Ovary (tissue), 9 donors: ENCODE results near the gene CTNND2. TPM values are rescaled to one million over a fixed set of nuclear protein-coding genes. Genes with fewer than 3 reads are reported as not detected.

Source experiments
- DNase-seq, 5 donors: peaks; one replicate each; pipeline ENCODE4 v3.0.0-alpha.2; 2019 to 2020
- H3K27ac ChIP-seq, 2 donors: fragments of 200-600 bp; one replicate each; pipeline versions ENCODE4 v1.5.1 to v1.8.0; 2019 to 2022
- H3K27me3 ChIP-seq: fragments of 200-600 bp; one replicate; pipeline ENCODE4 v1.8.0; 2022
- H3K36me3 ChIP-seq: fragments of 200-600 bp; sonication (generic); one replicate; pipeline ENCODE4 v1.5.1; 2019
- H3K4me1 ChIP-seq: one replicate; pipeline ENCODE4 v1.8.1; 2013; ENCODE audit warnings: mild to moderate bottlenecking, moderate library complexity; ENCODE audit not compliant: insufficient read depth
- H3K4me3 ChIP-seq: fragments of 200-600 bp; sonication (generic); one replicate; pipeline ENCODE4 v1.5.1; 2017
- H3K9me3 ChIP-seq, 2 donors: fragments of 200-600 bp in 1 of 2; sonication (generic) in 1 of 2; one replicate each; pipeline versions ENCODE4 v1.5.1 to v1.8.1; 2013 to 2019; ENCODE audit warnings: mild to moderate bottlenecking in 1 of 2, moderate library complexity in 1 of 2
- CTCF ChIP-seq, 3 donors: fragments of 450-650 bp in 2 of 3; fragments of 200-600 bp in 1 of 3; IDR thresholded peaks; one replicate each; pipeline versions ENCODE4 v1.5.1 to v1.8.0; 2016 to 2022; ENCODE audit warnings: antibody characterized with exemption in 3 of 3, mild to moderate bottlenecking in 1 of 3
- EP300 ChIP-seq: sonication (generic); formaldehyde crosslinking; IDR thresholded peaks from one replicate; pipeline ENCODE4 v1.6.1; 2017; ENCODE audit warnings: antibody characterized with exemption
- POLR2A ChIP-seq: fragments of 450-650 bp; IDR thresholded peaks from one replicate; pipeline ENCODE4 v1.6.1; 2017; ENCODE audit warnings: antibody characterized with exemption, mild to moderate bottlenecking, moderate library complexity
- WGBS, 3 donors: extraction: QIAGEN DNeasy Blood & Tissue Kit in 1 of 3; methylation state at CpG; one replicate each; pipeline versions ENCODE4 v1.1.5 to v1.1.7; 2013 to 2017; 5-methylcytosine and 5-hydroxymethylcytosine counted together
- intact Hi-C, 4 donors: fragments of 100-400 bp; cut with DNase I; formaldehyde crosslinking; loops; one replicate each; pipeline versions ENCODE4 v1.11.0 to v1.15.1; 2022 to 2023
- polyA plus RNA-seq, 2 donors: library from polyadenylated mRNA; stranded (reverse); fragments of 200-250 nt in 1 of 2; fragments of 350-450 nt in 1 of 2; fragmentation: Illumina TruSeq in 1 of 2; extraction: RNeasy Lipid Tissue Mini Kit (QIAGEN cat#74804) in 1 of 2; gene quantifications; one replicate each; pipeline ENCODE4 v1.2.3, GENCODE V29; 2013 to 2014
- total RNA-seq, 7 donors: library from RNA; depleted of rRNA in 2 of 7; stranded (reverse); fragments of >200 nt in 2 of 7; fragmentation: NEBNext Ultra II Directional in 3 of 7; extraction: Animal tissue kit (Norgen Biotek cat#: 25700) in 3 of 7; gene quantifications; one replicate each; pipeline versions ENCODE4 v1.1.0 to v1.2.4, GENCODE V29; 2016 to 2023
- donor health status: DM: no; HTN: no; CAD: no; lungs with moderate emphysema.
- donor health status: DM: no; HTN: no; CAD: no.
- donor health status: Bipolar disorder and iron deficiency.
- donor health status: DM: yes; HTN: yes; CAD: no.
- donor health status: DM: no; HTN: no; CAD: no.
- donor health status: DM: yes; HTN: yes; CAD: no.

Gene CTNND2
- total and polyA plus RNA-seq, 9 donors = 0.52 to 13.2 (median 2.3) TPM

- TF ChIP-seq CTCF (IDR thresholded peaks at IDR 0.05) (no peak), EP300 (no peak), POLR2A (no peak)
- intact Hi-C loops = no loop called here
- no peak overlapping the region for H3K4me3 ChIP-seq
- 88 to 91% (median 89%) methylated on average over 8 of the region's 8 CpGs for WGBS, 3 donors
- H3K9me3 ChIP-seq = no peaks in the 10 kb centered on the region
- H3K27me3 ChIP-seq = no peaks in the 10 kb centered on the region
- H3K36me3 ChIP-seq = no peaks in the 10 kb centered on the region
- H3K27ac ChIP-seq = no peak overlapping the region
- DNase-seq = no peak
- no peaks in the 10 kb centered on the region for H3K4me1 ChIP-seq
These were observed 143.2 kb downstream of the CTNND2 start for GRCh38 chr5:11760934-11761603.

GRCh38 chr5:11758321-11758720, 145.9 kb downstream of the CTNND2 start:
- Histone ChIP-seq H3K27ac (no peak overlapping the region), H3K36me3 (no peaks in the 10 kb centered on the region), H3K4me3 (no peak overlapping the region), H3K4me1 (no peaks in the 10 kb centered on the region), H3K27me3 (no peaks in the 10 kb centered on the region), H3K9me3 (no peaks in the 10 kb centered on the region)
- TF ChIP-seq EP300 (no peak), CTCF (IDR thresholded peaks at IDR 0.05) (no peak), POLR2A (no peak)
- WGBS, 3 donors = 61 to 76% (median 68%) methylated on average over 1 of the region's 1 CpG
- intact Hi-C loops = no loop called here
- no peak for DNase-seq

- TF ChIP-seq POLR2A (no peak), EP300 (no peak), CTCF (IDR thresholded peaks at IDR 0.05) (no peak)
- DNase-seq = no peak
- no peaks in the 10 kb centered on the region for H3K4me1 ChIP-seq
- no peaks in the 10 kb centered on the region for H3K27me3 ChIP-seq
- no peaks in the 10 kb centered on the region for H3K9me3 ChIP-seq
- intact Hi-C loops = no loop called here
- 67 to 73% (median 70%) methylated on average over 1 of the region's 1 CpG for WGBS, 3 donors
- H3K36me3 ChIP-seq = no peaks in the 10 kb centered on the region
- H3K27ac ChIP-seq = no peak overlapping the region
- H3K4me3 ChIP-seq = no peak overlapping the region
These were observed 146.6 kb downstream of the CTNND2 start for GRCh38 chr5:11757661-11758060.

- Histone ChIP-seq H3K27ac (no peak overlapping the region), H3K27me3 (no peaks in the 10 kb centered on the region), H3K9me3 (no peaks in the 10 kb centered on the region), H3K4me1 (no peaks in the 10 kb centered on the region), H3K36me3 (no peaks in the 10 kb centered on the region), H3K4me3 (no peak overlapping the region)
- 76 to 84% (median 77%) methylated on average over 3 of the region's 3 CpGs for WGBS, 3 donors
- DNase-seq = no peak
- no peak for TF ChIP-seq CTCF (IDR thresholded peaks at IDR 0.05)
- TF ChIP-seq EP300 = no peak
- TF ChIP-seq POLR2A = no peak
- intact Hi-C loops = no loop called here
These were observed 167.2 kb downstream of the CTNND2 start for GRCh38 chr5:11737010-11737409.
